Measurements from ENCODE around the gene WDR4. TPM values are rescaled to one million over a fixed set of nuclear protein-coding genes. Genes with fewer than 3 reads are reported as not detected.
A peak's percentile ranks its signal among the peaks of the same experiment; 100 is the strongest.

WDR4 gene
- total and polyA plus RNA-seq, 2 experiments from 2014 or later: 22.5 to 50.2 TPM

DNA sequence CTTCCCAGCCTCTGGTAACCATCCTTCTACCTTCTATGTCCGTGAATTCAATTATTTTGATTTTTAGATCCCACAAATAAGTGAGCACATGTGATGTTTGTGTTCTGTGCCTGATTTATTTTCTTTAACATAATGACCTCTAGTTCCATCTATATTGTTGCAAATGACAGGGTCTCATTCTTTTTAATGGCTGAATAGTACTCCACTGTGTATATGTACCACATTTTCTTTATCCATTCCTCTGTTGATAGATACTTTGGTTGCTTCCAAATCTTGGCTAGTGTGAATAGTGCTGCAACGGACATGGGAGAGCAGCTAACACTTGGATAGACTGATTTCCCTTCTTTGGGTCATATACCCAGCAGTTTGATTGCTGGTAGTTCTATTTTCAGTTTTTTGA is 51.8 kb downstream of the WDR4 start (continued):
- TF ChIP-seq, protein P1, sequence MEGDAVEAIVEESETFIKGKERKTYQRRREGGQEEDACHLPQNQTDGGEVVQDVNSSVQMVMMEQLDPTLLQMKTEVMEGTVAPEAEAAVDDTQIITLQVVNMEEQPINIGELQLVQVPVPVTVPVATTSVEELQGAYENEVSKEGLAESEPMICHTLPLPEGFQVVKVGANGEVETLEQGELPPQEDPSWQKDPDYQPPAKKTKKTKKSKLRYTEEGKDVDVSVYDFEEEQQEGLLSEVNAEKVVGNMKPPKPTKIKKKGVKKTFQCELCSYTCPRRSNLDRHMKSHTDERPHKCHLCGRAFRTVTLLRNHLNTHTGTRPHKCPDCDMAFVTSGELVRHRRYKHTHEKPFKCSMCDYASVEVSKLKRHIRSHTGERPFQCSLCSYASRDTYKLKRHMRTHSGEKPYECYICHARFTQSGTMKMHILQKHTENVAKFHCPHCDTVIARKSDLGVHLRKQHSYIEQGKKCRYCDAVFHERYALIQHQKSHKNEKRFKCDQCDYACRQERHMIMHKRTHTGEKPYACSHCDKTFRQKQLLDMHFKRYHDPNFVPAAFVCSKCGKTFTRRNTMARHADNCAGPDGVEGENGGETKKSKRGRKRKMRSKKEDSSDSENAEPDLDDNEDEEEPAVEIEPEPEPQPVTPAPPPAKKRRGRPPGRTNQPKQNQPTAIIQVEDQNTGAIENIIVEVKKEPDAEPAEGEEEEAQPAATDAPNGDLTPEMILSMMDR (conservative IDR thresholded peaks at IDR 0.05; ENCODE audit: low read depth in 2 of 2): no peak
- TF ChIP-seq NANOG (IDR thresholded peaks at IDR 0.05; ENCODE audit: borderline replicate concordance): no peak
- TF ChIP-seq ETS1 (IDR thresholded peaks at IDR 0.05): no peak
- no peak for TF ChIP-seq REST (IDR thresholded peaks at IDR 0.05; ENCODE audit: unreplicated experiment)
- TF ChIP-seq CREB1 (CRISPR knock-in tag; IDR thresholded peaks at IDR 0.05; ENCODE audit: low read depth): no peak
- no peak for TF ChIP-seq POLR2AphosphoS5 (IDR thresholded peaks at IDR 0.05; ENCODE audit: low read depth)
- no peak for TF ChIP-seq ZNF114 (CRISPR knock-in tag; IDR thresholded peaks at IDR 0.05)
- no peak for TF ChIP-seq EZH2 (IDR thresholded peaks at IDR 0.05; ENCODE audit: low read depth, unreplicated experiment)

DNA sequence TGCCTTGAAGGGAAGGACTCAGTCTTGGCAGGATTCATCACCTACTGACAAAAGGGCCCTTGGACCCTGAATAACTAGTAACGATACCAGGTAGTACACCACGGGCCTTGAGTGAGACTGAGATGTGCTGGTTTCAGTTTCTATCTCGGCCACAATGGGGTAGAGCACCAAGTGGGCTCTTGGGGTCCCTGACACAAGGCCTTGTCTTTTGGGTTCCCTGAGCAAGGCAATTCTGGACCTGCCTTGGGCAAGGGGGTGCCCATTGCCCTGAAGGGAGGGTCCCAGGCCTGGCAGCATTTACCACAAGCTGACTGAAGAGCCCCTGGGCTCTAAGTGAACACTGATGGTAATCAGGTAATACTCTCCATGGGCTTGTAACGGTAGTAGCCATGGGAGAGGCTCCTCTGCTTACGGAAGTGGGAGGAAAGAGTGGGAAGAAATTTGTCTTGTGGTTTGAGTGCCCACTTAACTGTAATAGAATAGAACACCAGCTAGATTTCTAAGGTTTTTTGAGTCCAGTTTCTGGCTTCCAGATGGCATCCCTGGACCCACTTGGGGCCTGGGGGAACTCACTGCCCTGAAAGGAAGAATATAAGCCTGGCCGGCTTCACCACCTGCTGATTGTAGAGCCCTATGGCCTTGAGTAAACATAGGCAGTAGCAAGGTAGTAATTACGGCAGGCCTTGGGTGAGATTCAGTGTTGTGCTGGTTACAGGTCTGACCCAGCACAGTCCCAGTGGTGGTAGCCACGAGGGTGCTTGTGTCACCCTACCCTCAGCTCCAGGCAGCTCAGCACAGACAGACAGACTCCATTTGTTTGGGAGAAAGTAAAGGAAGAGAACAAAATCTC is 58.5 kb downstream of the WDR4 start:
- peak; percentile 25; the same call in 1 of the 3 replicates for ATAC-seq
- DNase-seq (ENCODE audit: low spot score): no peak
- no peak for TF ChIP-seq STAT1 (IDR thresholded peaks at IDR 0.05; ENCODE audit: unreplicated experiment)
- TF ChIP-seq, protein P1 (conservative IDR thresholded peaks at IDR 0.05; ENCODE audit: low read depth in 2 of 2): no peak
- no peak for TF ChIP-seq EZH2phosphoT487 (IDR thresholded peaks at IDR 0.05; ENCODE audit: unreplicated experiment)
- no peak for TF ChIP-seq ZNF331 (CRISPR knock-in tag; IDR thresholded peaks at IDR 0.05; ENCODE audit: low read depth)
- TF ChIP-seq POLR2AphosphoS5 (IDR thresholded peaks at IDR 0.05; ENCODE audit: low read depth): no peak
- TF ChIP-seq ZNF114 (CRISPR knock-in tag; IDR thresholded peaks at IDR 0.05): no peak

More for the DNA sequence above, 58.5 kb downstream of the WDR4 start:
- Histone ChIP-seq H3K4me1 (ENCODE audit: insufficient read depth) (no peaks in the 10 kb centered on the region), H3K27ac (ENCODE audit: low read depth) (no peak overlapping the region), H2AFZ (no peak overlapping the region), H3K9me2 (ENCODE audit: insufficient read depth) (no peaks in the 10 kb centered on the region), H3K79me2 (replicated peaks; ENCODE audit: insufficient read depth) (no peaks in the 10 kb centered on the region), H3K36me3 (ENCODE audit: insufficient read depth) (peaks cover 8% of the 10 kb centered on the region; the same call in 1 of the 2 replicates), H3K4me2 (no peak overlapping the region), H3K27me3 (ENCODE audit: insufficient read depth) (peaks cover 20% of the 10 kb centered on the region), H3F3A (replicated peaks; ENCODE audit: low read depth) (no peaks in the 10 kb centered on the region), H4K20me1 (replicated peaks; ENCODE audit: insufficient read depth) (no peaks in the 10 kb centered on the region), H3K4me3 (no peak overlapping the region)
- Mint-ChIP-seq H3K9me3 (peaks cover 19% of the 10 kb centered on the region), H3K4me3 (no peak overlapping the region), H3K27ac (no peak overlapping the region), H3K27me3 (ENCODE audit: insufficient read depth, low read depth, poor library complexity) (peaks cover 6% of the 10 kb centered on the region), H3K4me1 (no peaks in the 10 kb centered on the region; the same call in 2 of the 3 replicates), H3K36me3 (ENCODE audit: low read depth) (peaks cover 14% of the 10 kb centered on the region)

Data from GM23338 (cell line).